Activated CD8-positive, alpha-beta T cell treated with anti-CD3 and anti-CD28 coated beads for 36 hours (primary cell): ENCODE data around the gene SOX15. TPM values are rescaled to one million over a fixed set of nuclear protein-coding genes. Genes with fewer than 3 reads are reported as not detected.
A peak's percentile ranks its signal among the peaks of the same experiment; 100 is the strongest.

Source experiments
- ATAC-seq: fragments of 200-7000 bp; cut with Tn5 transposase; one replicate; pipeline ENCODE4 v1.10.0; 2021; ENCODE audit warnings: mild to moderate bottlenecking, moderate library complexity
- CTCF ChIA-PET: fragments of 350-600 bp; sonication (Branson Sonifier 250); formaldehyde crosslinking; loops from one replicate; lab custom pipeline; 2021; ENCODE audit warnings: antibody characterized with exemption; lab: Charles Lee
- POLR2A ChIA-PET: fragments of 350-600 bp; sonication (Branson Sonifier 250); formaldehyde crosslinking; loops from one replicate; lab custom pipeline; 2021; ENCODE audit warnings: antibody characterized with exemption; lab: Charles Lee
- DNase-seq: peaks from one replicate; pipeline ENCODE4 v3.0.0-alpha.2; 2020
- H3K27ac Mint-ChIP-seq: one replicate; pipeline ENCODE4 v1.8.0; 2021; ENCODE audit warnings: mild to moderate bottlenecking, mixed read lengths
- H3K27me3 Mint-ChIP-seq: one replicate; pipeline ENCODE4 v1.8.0; 2021; ENCODE audit warnings: mixed read lengths
- H3K36me3 Mint-ChIP-seq: one replicate; pipeline ENCODE4 v1.8.0; 2021; ENCODE audit warnings: low read depth, mixed read lengths
- H3K4me1 Mint-ChIP-seq: one replicate; pipeline ENCODE4 v1.8.0; 2021; ENCODE audit warnings: low read depth, mixed read lengths
- H3K4me3 Mint-ChIP-seq: one replicate; pipeline ENCODE4 v1.8.0; 2021; ENCODE audit warnings: mild to moderate bottlenecking, moderate library complexity, mixed read lengths
- H3K9me3 Mint-ChIP-seq: one replicate; pipeline ENCODE4 v1.8.0; 2021; ENCODE audit warnings: mixed read lengths
- CTCF ChIP-seq: fragments of 200-600 bp; IDR thresholded peaks from one replicate; pipeline ENCODE4 v1.8.0; 2022; ENCODE audit warnings: antibody characterized with exemption, mild to moderate bottlenecking
- intact Hi-C: fragments of 100-400 bp; cut with micrococcal nuclease; formaldehyde crosslinking; loops from one replicate; pipeline ENCODE4 v1.10.0; 2022
- total RNA-seq, 2 experiments: library from RNA; stranded (reverse); gene quantifications; one replicate each; pipeline ENCODE4 v1.2.3, GENCODE V29; 2021

Gene SOX15
- total RNA-seq, 2 experiments from 2014 or later: 0.25 TPM; not detected in 1

DNA sequence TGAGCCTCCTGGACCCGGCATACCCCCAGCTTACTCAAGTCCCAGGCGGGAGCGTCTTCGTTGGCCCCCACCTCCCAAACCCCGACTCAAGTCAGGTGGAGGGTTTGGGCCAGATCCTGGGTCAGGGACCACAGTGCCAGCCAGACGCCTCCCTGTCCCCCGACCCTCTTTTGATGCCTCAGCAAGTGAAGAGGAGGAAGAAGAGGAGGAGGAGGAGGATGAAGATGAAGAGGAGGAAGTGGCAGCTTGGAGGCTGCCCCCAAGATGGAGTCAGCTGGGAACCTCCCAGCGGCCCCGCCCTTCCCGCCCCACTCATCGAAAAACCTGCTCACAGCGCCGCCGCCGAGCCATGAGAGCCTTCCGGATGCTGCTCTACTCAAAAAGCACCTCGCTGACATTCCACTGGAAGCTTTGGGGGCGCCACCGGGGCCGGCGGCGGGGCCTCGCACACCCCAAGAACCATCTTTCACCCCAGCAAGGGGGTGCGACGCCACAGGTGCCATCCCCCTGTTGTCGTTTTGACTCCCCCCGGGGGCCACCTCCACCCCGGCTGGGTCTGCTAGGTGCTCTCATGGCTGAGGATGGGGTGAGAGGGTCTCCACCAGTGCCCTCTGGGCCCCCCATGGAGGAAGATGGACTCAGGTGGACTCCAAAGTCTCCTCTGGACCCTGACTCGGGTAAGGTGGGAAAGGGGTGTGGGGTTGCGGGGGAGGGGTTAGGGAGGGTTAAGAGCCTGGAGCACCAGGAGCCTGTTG is 26.6 kb downstream of the SOX15 start:
- DNase-seq: no peak
- Mint-ChIP-seq H3K36me3 (peaks cover 44% of the 10 kb centered on the region), H3K27ac (no peak overlapping the region), H3K9me3 (no peaks in the 10 kb centered on the region), H3K27me3 (no peaks in the 10 kb centered on the region), H3K4me3 (peak overlapping the region; percentile 85), H3K4me1 (peaks cover 48% of the 10 kb centered on the region)
- CTCF ChIA-PET: interaction anchor here (6.3 kb wide), 1 partner anchor 41 kb away, joined by 165 read pairs; no protein-coding TSS in a partner anchor
- intact Hi-C loops: loop anchor here (5.0 to 10.0 kb wide), 3 partner anchors 41 to 208 kb away; partner anchors contain the start of genes FGF11, KCTD11, TMEM102 and TMEM95
- POLR2A ChIA-PET: interaction anchor here (0.6 to 5.3 kb wide), 5 partner anchors 10 to 127 kb away, joined by 3 to 100 read pairs (median 3); no protein-coding TSS in a partner anchor
- no peak for TF ChIP-seq CTCF
- no peak for ATAC-seq

- Mint-ChIP-seq H3K36me3 (peaks cover 39% of the 10 kb centered on the region), H3K27me3 (no peaks in the 10 kb centered on the region), H3K27ac (peak overlapping the region; percentile 90), H3K4me1 (peaks cover 51% of the 10 kb centered on the region), H3K4me3 (peak overlapping the region; percentile 85), H3K9me3 (no peaks in the 10 kb centered on the region)
- intact Hi-C loops: loop anchor here (5.0 to 10.0 kb wide), 3 partner anchors 40 to 207 kb away; partner anchors contain the start of genes FGF11, KCTD11, TMEM102 and TMEM95
- POLR2A ChIA-PET: interaction anchor here (1.0 to 5.3 kb wide), 11 partner anchors 11 to 226 kb away, joined by 3 to 100 read pairs (median 11); partner anchors contain the start of genes ACAP1, POLR2A, TNFSF12 and TP53
- ATAC-seq (peak; percentile 6), DNase-seq (peak; percentile 41)
- no peak for TF ChIP-seq CTCF
- CTCF ChIA-PET: interaction anchor here (0.8 to 7.9 kb wide), 9 partner anchors 9 to 213 kb away, joined by 4 to 186 read pairs (median 24); partner anchors contain the start of genes MPDU1, TMEM102, TNFSF12 and TP53
Measured at GRCh38 chr17:7562208-7562605, 27.7 kb downstream of the SOX15 start.

DNA sequence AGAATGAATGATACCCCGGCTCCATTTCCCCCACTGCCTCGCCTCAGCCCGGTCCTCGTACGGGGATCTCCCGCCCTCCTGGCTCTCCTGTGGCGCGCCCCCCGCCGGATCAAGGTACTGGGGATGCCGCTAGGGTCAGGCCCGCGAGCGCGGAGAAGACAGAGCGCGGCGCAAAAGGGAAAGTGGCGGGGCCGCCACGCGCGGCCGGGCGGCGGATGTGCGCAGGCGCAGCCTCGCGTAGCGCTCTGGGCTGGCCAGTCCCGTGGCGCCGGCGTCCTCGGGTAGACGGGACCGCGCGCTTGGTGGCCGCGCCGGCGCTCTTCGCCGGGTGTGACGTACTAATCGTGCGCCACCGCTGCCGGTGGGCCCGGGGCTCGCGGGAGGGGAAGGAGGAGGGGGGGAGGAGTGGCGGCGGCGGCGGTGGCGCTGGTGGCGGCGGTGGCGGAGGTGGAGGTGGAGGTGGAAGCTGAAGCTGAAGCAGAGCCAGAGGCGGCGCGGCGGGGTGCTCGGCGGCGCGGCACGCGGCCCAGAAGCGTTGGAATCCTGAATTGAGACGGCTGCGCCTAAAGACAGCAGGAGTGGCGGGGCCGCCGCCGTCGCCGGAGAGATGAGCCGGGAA is 28.2 kb downstream of the SOX15 start, which contains the start of gene SENP3:
SENP3 (plus strand) TSS at position 331 of the 619 bp plus-strand sequence. CDS start 1,158 bp downstream, outside the sequence.
- H3K4me1 Mint-ChIP-seq: peaks cover 49% of the 10 kb centered on the region
- CTCF ChIA-PET: interaction anchor here (0.8 to 7.9 kb wide), 41 partner anchors 9 to 516 kb away, joined by 3 to 186 read pairs (median 8); partner anchors contain the start of genes MPDU1, PLSCR3, POLR2A and TMEM102

More for the DNA sequence above, 28.2 kb downstream of the SOX15 start, which contains the start of gene SENP3:
- DNase-seq: peak; percentile 90
- ATAC-seq: peak; percentile 83
- POLR2A ChIA-PET: interaction anchor here (0.8 to 5.3 kb wide), 29 partner anchors 9 to 252 kb away, joined by 3 to 100 read pairs (median 6); partner anchors contain the start of genes ACAP1, CD68, GPS2 and POLR2A
- Mint-ChIP-seq H3K4me3 (peak within 1 kb of the TSS; percentile 85), H3K27ac (peak within 1 kb of the TSS; percentile 91), H3K9me3 (no peaks in the 10 kb centered on the region), H3K36me3 (peaks cover 37% of the 10 kb centered on the region), H3K27me3 (no peaks in the 10 kb centered on the region)
- intact Hi-C loops: loop anchor here (5.0 to 10.0 kb wide), 3 partner anchors 39 to 207 kb away; partner anchors contain the start of genes FGF11, KCTD11, TMEM102 and TMEM95
- no peak for TF ChIP-seq CTCF
